H1 (cell line): ENCODE results near the gene MICALL2. TPM values are rescaled to one million over a fixed set of nuclear protein-coding genes. Genes with fewer than 3 reads are reported as not detected.

Experiments
- ATF3 ChIP-seq: IDR thresholded peaks from 2 replicates; pipeline ENCODE4 v1.6.1; 2011; ENCODE audit warnings: low read depth, mild to moderate bottlenecking, low read length; ENCODE audit not compliant: insufficient read depth
- CHD1 ChIP-seq: IDR thresholded peaks from 2 replicates; pipeline ENCODE4 v1.6.1; 2012; ENCODE audit warnings: low read depth, low read length, improper control_type of control experiment
- EGR1 ChIP-seq: IDR thresholded peaks from 2 replicates; pipeline ENCODE4 v1.6.1; 2011; ENCODE audit warnings: low read depth, low read length, borderline replicate concordance
- EP300 ChIP-seq, 2 experiments: IDR thresholded peaks; 1 replicate in 1 of 2; 2 replicates in 1 of 2; pipeline ENCODE4 v1.6.1; 2011 to 2012; ENCODE audit warnings: low read depth in 2 of 2, low read length in 2 of 2, mild to moderate bottlenecking in 2 of 2, borderline replicate concordance in 1 of 2, inconsistent platforms in 1 of 2, moderate library complexity in 1 of 2
- EZH2 ChIP-seq: fragments of 200-600 bp; sonication (generic); IDR thresholded peaks from 2 replicates; pipeline ENCODE4 v1.7.1; 2012; ENCODE audit warnings: low read depth, mild to moderate bottlenecking, moderate library complexity, low read length, inconsistent platforms; ENCODE audit not compliant: severe bottlenecking
- GTF2F1 ChIP-seq: IDR thresholded peaks from 2 replicates; pipeline ENCODE4 v1.6.1; 2012; ENCODE audit warnings: low read depth, low read length, improper control_type of control experiment, borderline replicate concordance
- HDAC2 ChIP-seq, 2 experiments: fragments of 300-600 bp in 1 of 2; sonication (generic) in 1 of 2; IDR thresholded peaks; 2 replicates each; pipeline ENCODE4 v1.6.1; 2011 to 2012; ENCODE audit warnings: low read depth in 2 of 2, low read length in 2 of 2, mild to moderate bottlenecking in 2 of 2, moderate library complexity in 2 of 2, borderline replicate concordance in 1 of 2, inconsistent platforms in 1 of 2
- KDM1A ChIP-seq: fragments of 200-600, 300-600 bp; sonication (generic); IDR thresholded peaks from 2 replicates; pipeline ENCODE4 v1.7.1; 2016; ENCODE audit warnings: mild to moderate bottlenecking, low read length, borderline replicate concordance
- KDM5A ChIP-seq: fragments of 200-600 bp; IDR thresholded peaks from 2 replicates; pipeline ENCODE4 v1.7.1; 2012; ENCODE audit warnings: mild to moderate bottlenecking, low read length, inconsistent platforms, mixed read lengths
- MAFK ChIP-seq: IDR thresholded peaks from 2 replicates; pipeline ENCODE4 v1.6.1; 2012; ENCODE audit warnings: low read depth, mild to moderate bottlenecking, improper control_type of control experiment, low read length
- MAX ChIP-seq: IDR thresholded peaks from 2 replicates; pipeline ENCODE4 v1.6.1; 2012; ENCODE audit warnings: inconsistent platforms
- SIN3A ChIP-seq, 2 experiments: IDR thresholded peaks in 1 of 2; conservative IDR thresholded peaks in 1 of 2; 2 replicates each; pipeline ENCODE4 v1.6.1; 2011 to 2012; ENCODE audit warnings: low read length in 2 of 2, improper control_type of control experiment in 1 of 2, low read depth in 1 of 2, mild to moderate bottlenecking in 1 of 2
- SIRT6 ChIP-seq: IDR thresholded peaks from one replicate; pipeline ENCODE4 v1.7.1; 2012; ENCODE audit warnings: low read length, inconsistent platforms
- SP1 ChIP-seq: IDR thresholded peaks from 2 replicates; pipeline ENCODE4 v1.6.1; 2011; ENCODE audit warnings: low read depth, low read length
- TBP ChIP-seq: IDR thresholded peaks from 2 replicates; pipeline ENCODE4 v1.6.1; 2011; ENCODE audit warnings: low read depth, low read length, improper control_type of control experiment
- TEAD4 ChIP-seq: IDR thresholded peaks from 2 replicates; pipeline ENCODE4 v1.6.1; 2012; ENCODE audit warnings: low read depth, low read length, inconsistent platforms, mixed read lengths
- USF2 ChIP-seq: IDR thresholded peaks from 2 replicates; pipeline ENCODE4 v1.6.1; 2011; ENCODE audit warnings: low read length, improper control_type of control experiment
- YY1 ChIP-seq: IDR thresholded peaks from 2 replicates; pipeline ENCODE4 v1.6.1; 2011; ENCODE audit warnings: low read depth, mild to moderate bottlenecking, low read length
- polyA plus RNA-seq, 7 experiments: library from polyadenylated mRNA; depleted of rRNA in 3 of 7; stranded (reverse) in 5 of 7; unstranded in 2 of 7; fragments of >200 nt in 5 of 7; fragments of 200-250 nt in 2 of 7; gene quantifications; 1 replicate in 5 of 7; 2 replicates in 1 of 7; 4 replicates in 1 of 7; pipeline versions ENCODE4 v1.2.1 to v1.2.3, GENCODE V29; 2011 to 2013; ENCODE audit warnings: missing spikeins in 2 of 7, mixed read lengths in 2 of 7
- total RNA-seq: library from RNA; stranded (reverse); fragmentation: NEBNext Ultra II Directional; extraction: Animal tissue kit (Norgen Biotek cat#: 25700); gene quantifications from 2 replicates; pipeline ENCODE4 v1.2.1, GENCODE V29; 2021

The MICALL2 gene
- total and polyA plus RNA-seq, 2 of the 8 experiments (the other 6 are each of a cell fraction or from before 2014, with no cell fraction given): 5.3 to 8.5 TPM

- TF ChIP-seq MAX (no peak; the same call in 1 of the 2 replicates), HDAC2 (IDR thresholded peaks at IDR 0.05; ENCODE audit: borderline replicate concordance in 1 of 2, low read depth in 2 of 2, low read length in 2 of 2) (peak in 1 of 2 experiments; percentile 91; a peak in 2 of 4 replicates), KDM1A (peak; percentile 99), SIRT6 (no peak), TEAD4 (0 out of 2 replicates have a peak, but pooled peaks have one; percentile 25), KDM5A (no peak), SIN3A (conservative IDR thresholded peaks at IDR 0.05 in 1 of 2, IDR thresholded peaks at IDR 0.05 in 1 of 2; ENCODE audit: low read depth in 1 of 2, low read length in 2 of 2) (no peak), SP1 (peak; percentile 98), YY1 (0 out of 2 replicates have a peak, but pooled peaks have one; percentile 25), EZH2 (no peak), MAFK (no peak), USF2 (no peak), EGR1 (peak; percentile 72; the same call in 1 of the 2 replicates), TBP (no peak), CHD1 (no peak), EP300 (IDR thresholded peaks at IDR 0.05; ENCODE audit: borderline replicate concordance in 1 of 2, low read depth in 2 of 2, low read length in 2 of 2) (peak in 1 of 2 experiments; percentile 30; a peak in 1 of 3 replicates), ATF3 (no peak), GTF2F1 (no peak)
Measured at GRCh38 chr7:1460821-1461645, 1.8 kb upstream of the MICALL2 start (continued).
